Endothelial cell of umbilical vein (primary cell): ENCODE measurements around the gene ITGA2B.

ENCODE experiments used
- CTCF ChIP-seq, 2 donors: IDR thresholded peaks; 1 replicate in 1 of 2; 2 replicates in 1 of 2; pipeline ENCODE4 v1.5.1; 2011; ENCODE audit warnings: low read length in 2 of 2, mild to moderate bottlenecking in 2 of 2, moderate library complexity in 2 of 2, control low read depth in 1 of 2, inconsistent platforms in 1 of 2, low read depth in 1 of 2; ENCODE audit not compliant: insufficient read depth in 1 of 2; ENCODE audit errors: extremely low read depth in 1 of 2
- EZH2 ChIP-seq: IDR thresholded peaks from 2 replicates; pipeline ENCODE4 v1.6.1; 2012; ENCODE audit warnings: borderline replicate concordance, low read depth, mild to moderate bottlenecking, moderate library complexity, low read length, inconsistent platforms; ENCODE audit not compliant: severe bottlenecking
- FOS ChIP-seq: IDR thresholded peaks from 2 replicates; pipeline ENCODE4 v1.6.1; 2011; ENCODE audit warnings: mild to moderate bottlenecking, low read length, moderate library complexity, borderline replicate concordance; ENCODE audit not compliant: insufficient read depth
- JUN ChIP-seq: IDR thresholded peaks from 2 replicates; pipeline ENCODE4 v1.6.1; 2011; ENCODE audit warnings: borderline replicate concordance, low read depth; ENCODE audit not compliant: insufficient read length, insufficient read depth
- MAX ChIP-seq: IDR thresholded peaks from 2 replicates; pipeline ENCODE4 v1.6.1; 2011; ENCODE audit not compliant: insufficient read depth, insufficient read length
- MYC ChIP-seq: IDR thresholded peaks from one replicate; pipeline ENCODE4 v1.6.1; 2011; ENCODE audit warnings: mild to moderate bottlenecking, low read depth, low read length
- POLR2A ChIP-seq: IDR thresholded peaks from 2 replicates; pipeline ENCODE4 v1.6.1; 2012; ENCODE audit warnings: low read depth, mild to moderate bottlenecking, control low read depth, low read length
- POLR2AphosphoS5 ChIP-seq: IDR thresholded peaks from 2 replicates; pipeline ENCODE4 v1.6.1; 2012; ENCODE audit warnings: low read depth, mild to moderate bottlenecking, control low read depth, low read length, moderate library complexity; ENCODE audit not compliant: insufficient read depth

GRCh38 chr17:44383861-44384260 lies 5.6 kb downstream of the ITGA2B start:
- TF ChIP-seq POLR2A (no peak), CTCF (IDR thresholded peaks at IDR 0.05; ENCODE audit: extremely low read depth in 1 of 2, insufficient read depth in 1 of 2, low read depth in 1 of 2, low read length in 2 of 2) (no peak), MYC (no peak), MAX (no peak), JUN (no peak), EZH2 (no peak), POLR2AphosphoS5 (no peak), FOS (no peak)
